Neuronal stem cell (in vitro differentiated cells): ENCODE results near the gene DMGDH.

Experiments
- DNase-seq: peaks from one replicate; pipeline ENCODE4 v3.0.0-alpha.2; 2013; ENCODE audit warnings: low spot score
- H2AFZ ChIP-seq: one replicate; pipeline ENCODE4 v1.6.1; 2013; ENCODE audit warnings: mild to moderate bottlenecking, low read length, inconsistent platforms
- H2AK5ac ChIP-seq: 2 replicates; pipeline ENCODE4 v1.6.1; 2013; ENCODE audit warnings: low read depth, mild to moderate bottlenecking, inconsistent platforms, low read length, moderate library complexity, mixed read lengths
- H2BK120ac ChIP-seq: 2 replicates; pipeline ENCODE4 v1.6.1; 2013; ENCODE audit warnings: low read depth, mild to moderate bottlenecking, inconsistent platforms, low read length, moderate library complexity, mixed read lengths
- H2BK12ac ChIP-seq: one replicate; pipeline ENCODE4 v1.6.1; 2013; ENCODE audit warnings: low read length, inconsistent platforms
- H2BK15ac ChIP-seq: 2 replicates; pipeline ENCODE4 v1.6.1; 2013; ENCODE audit warnings: mild to moderate bottlenecking, low read length, inconsistent platforms, mixed read lengths
- H2BK5ac ChIP-seq: one replicate; pipeline ENCODE4 v1.6.1; 2013; ENCODE audit warnings: inconsistent platforms, mild to moderate bottlenecking, low read length, moderate library complexity
- H3K14ac ChIP-seq: one replicate; pipeline ENCODE4 v1.6.1; 2013; ENCODE audit warnings: low read length, inconsistent platforms
- H3K18ac ChIP-seq: 2 replicates; pipeline ENCODE4 v1.6.1; 2013; ENCODE audit warnings: low read length, inconsistent platforms
- H3K23ac ChIP-seq: 2 replicates; pipeline ENCODE4 v1.6.1; 2013; ENCODE audit warnings: low read depth, mild to moderate bottlenecking, mixed read lengths, low read length, inconsistent platforms; ENCODE audit not compliant: poor library complexity
- H3K27ac ChIP-seq: replicated peaks from 3 replicates; pipeline ENCODE4 v1.5.1; 2013; ENCODE audit warnings: low read length, inconsistent platforms
- H3K27me3 ChIP-seq, 3 experiments: 2 replicates each; pipeline ENCODE4 v1.6.1; 2013; ENCODE audit warnings: low read length in 3 of 3, mild to moderate bottlenecking in 2 of 3, inconsistent platforms in 1 of 3, low read depth in 1 of 3, mixed read lengths in 1 of 3, moderate library complexity in 1 of 3; ENCODE audit not compliant: control insufficient read depth in 3 of 3, insufficient read depth in 3 of 3
- H3K36me3 ChIP-seq, 2 donors: replicated peaks in 1 of 2; 2 replicates each; pipeline ENCODE4 v1.6.1; 2013; ENCODE audit warnings: low read length in 2 of 2; ENCODE audit not compliant: control insufficient read depth in 2 of 2, insufficient read depth in 2 of 2
- H3K4ac ChIP-seq: 2 replicates; pipeline ENCODE4 v1.6.1; 2013; ENCODE audit warnings: inconsistent platforms, mild to moderate bottlenecking, low read length, moderate library complexity
- H3K4me1 ChIP-seq, 2 donors: 1 replicate in 1 of 2; 2 replicates in 1 of 2; pipeline ENCODE4 v1.6.1; 2013; ENCODE audit warnings: low read length in 2 of 2, low read depth in 1 of 2; ENCODE audit not compliant: control insufficient read depth in 2 of 2, insufficient read depth in 1 of 2
- H3K4me2 ChIP-seq: one replicate; pipeline ENCODE4 v1.6.1; 2013; ENCODE audit warnings: mild to moderate bottlenecking, low read length, inconsistent platforms; ENCODE audit not compliant: insufficient read depth, poor library complexity, severe bottlenecking
- H3K4me3 ChIP-seq, 2 donors: 2 replicates each; pipeline ENCODE4 v1.5.1; 2013; ENCODE audit warnings: low read length in 2 of 2, mild to moderate bottlenecking in 2 of 2, inconsistent platforms in 1 of 2, moderate library complexity in 1 of 2
- H3K79me1 ChIP-seq: one replicate; pipeline ENCODE4 v1.6.1; 2013; ENCODE audit warnings: low read depth, mild to moderate bottlenecking, inconsistent platforms, low read length, moderate library complexity
- H3K9ac ChIP-seq: one replicate; pipeline ENCODE4 v1.6.1; 2013; ENCODE audit warnings: mild to moderate bottlenecking, low read depth, low read length, inconsistent platforms; ENCODE audit not compliant: poor library complexity
- H3K9me3 ChIP-seq, 2 donors: replicated peaks in 1 of 2; 2 replicates each; pipeline versions ENCODE3 to v1.6.1; 2013; ENCODE audit warnings: low read length in 2 of 2, mild to moderate bottlenecking in 2 of 2, inconsistent platforms in 1 of 2, low read depth in 1 of 2, mixed read lengths in 1 of 2, moderate library complexity in 1 of 2; ENCODE audit not compliant: control insufficient read depth in 2 of 2, insufficient read depth in 1 of 2
- H4K8ac ChIP-seq: one replicate; pipeline ENCODE4 v1.6.1; 2013; ENCODE audit warnings: low read depth, mild to moderate bottlenecking, inconsistent platforms, low read length, moderate library complexity
- H4K91ac ChIP-seq: one replicate; pipeline ENCODE4 v1.6.1; 2013; ENCODE audit warnings: low read length, low read depth, mild to moderate bottlenecking, inconsistent platforms; ENCODE audit not compliant: poor library complexity
- WGBS, 2 donors: extraction: QIAGEN DNeasy Blood & Tissue Kit; methylation state at CpG; one replicate each; pipeline ENCODE4 v1.1.7; 2013; ENCODE audit warnings: missing lambda C conversion rate in 2 of 2, mixed read lengths in 1 of 2; ENCODE audit not compliant: insufficient read length in 2 of 2, insufficient replicate concordance in 1 of 2; ENCODE audit errors: extremely low coverage in 2 of 2; 5-methylcytosine and 5-hydroxymethylcytosine counted together

The DMGDH gene

DNA sequence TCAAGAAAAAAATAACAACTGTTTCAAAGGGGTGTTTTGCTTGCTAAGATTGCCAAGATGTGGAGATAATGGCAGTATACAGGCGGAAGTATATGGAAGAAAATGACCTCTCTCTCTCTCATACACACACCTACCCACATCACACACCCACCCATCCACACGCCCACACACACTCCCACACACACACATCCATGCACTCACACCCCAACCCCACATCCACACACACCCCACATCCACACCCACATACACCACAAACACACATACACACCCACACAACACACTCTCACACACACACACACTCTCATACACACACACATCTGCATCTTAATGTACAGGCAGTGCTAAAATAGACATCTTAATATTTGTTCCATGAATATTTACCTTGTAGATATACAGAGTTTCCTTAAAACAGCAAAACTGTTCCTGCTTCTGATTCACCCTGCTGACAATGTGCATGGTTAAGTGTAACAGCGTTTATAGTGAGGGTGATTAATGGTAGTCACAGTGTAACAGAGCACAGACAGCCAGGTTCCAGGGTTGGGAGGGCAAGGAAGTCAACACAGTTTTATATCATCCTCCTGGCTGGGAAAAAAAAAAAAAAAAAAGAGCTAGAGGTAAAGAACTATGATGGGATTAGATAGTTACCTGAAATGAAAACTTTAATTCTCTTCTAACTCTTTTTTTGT is 8.3 kb upstream of the DMGDH start:
- no peak overlapping the region for H2AK5ac ChIP-seq
- no peak overlapping the region for H3K4ac ChIP-seq
- no peaks in the 10 kb centered on the region for H3K79me1 ChIP-seq
- H3K9me3 ChIP-seq: peaks cover 0 to 3% of the 10 kb centered on the region in 2 donors
- no peak overlapping the region for H3K4me3 ChIP-seq
- H2BK120ac ChIP-seq: no peak overlapping the region
- H3K4me1 ChIP-seq: no peaks in the 10 kb centered on the region
- DNase-seq: no peak
- no peak overlapping the region for H2BK5ac ChIP-seq
- H3K27me3 ChIP-seq: peaks cover 0 to 3% (median 0%) of the 10 kb centered on the region in 3 experiments
- no peak overlapping the region for H3K9ac ChIP-seq
- H2AFZ ChIP-seq: no peak overlapping the region
- no peak overlapping the region for H3K14ac ChIP-seq
- no peak overlapping the region for H3K4me2 ChIP-seq
- H2BK15ac ChIP-seq: no peak overlapping the region
- no peak overlapping the region for H2BK12ac ChIP-seq
- H3K27ac ChIP-seq: no peak overlapping the region
- no peak overlapping the region for H4K8ac ChIP-seq
- H4K91ac ChIP-seq: no peak overlapping the region
- H3K36me3 ChIP-seq: no peaks in the 10 kb centered on the region
- no peak overlapping the region for H3K23ac ChIP-seq
- H3K18ac ChIP-seq: no peak overlapping the region
- no CpG with 5 or more reads among the region's 3 CpGs for WGBS, 2 donors

GRCh38 chr5:79076819-79077218 is 7.3 kb upstream of the DMGDH start:
- H3K18ac ChIP-seq: no peak overlapping the region
- no peak overlapping the region for H3K4me2 ChIP-seq
- no peak overlapping the region for H2AK5ac ChIP-seq
- H2BK120ac ChIP-seq: no peak overlapping the region
- no peak overlapping the region for H4K8ac ChIP-seq
- no peak overlapping the region for H3K14ac ChIP-seq
- no peak overlapping the region for H3K4ac ChIP-seq
- peaks cover 0 to 3% (median 0%) of the 10 kb centered on the region in 3 experiments for H3K27me3 ChIP-seq
- no peaks in the 10 kb centered on the region for H3K36me3 ChIP-seq
- H3K9me3 ChIP-seq: peaks cover 0 to 3% of the 10 kb centered on the region in 2 donors
- no peak overlapping the region for H2BK5ac ChIP-seq
- no peak overlapping the region for H4K91ac ChIP-seq
- DNase-seq: no peak
- no peak overlapping the region for H2AFZ ChIP-seq
- H2BK12ac ChIP-seq: no peak overlapping the region
- H2BK15ac ChIP-seq: no peak overlapping the region
- no peaks in the 10 kb centered on the region for H3K79me1 ChIP-seq
- WGBS, 2 donors: no CpG with 5 or more reads among the region's 4 CpGs
- H3K4me3 ChIP-seq: no peak overlapping the region
- H3K27ac ChIP-seq: no peak overlapping the region
- H3K9ac ChIP-seq: no peak overlapping the region
- H3K4me1 ChIP-seq: no peaks in the 10 kb centered on the region
- H3K23ac ChIP-seq: no peak overlapping the region

DNA sequence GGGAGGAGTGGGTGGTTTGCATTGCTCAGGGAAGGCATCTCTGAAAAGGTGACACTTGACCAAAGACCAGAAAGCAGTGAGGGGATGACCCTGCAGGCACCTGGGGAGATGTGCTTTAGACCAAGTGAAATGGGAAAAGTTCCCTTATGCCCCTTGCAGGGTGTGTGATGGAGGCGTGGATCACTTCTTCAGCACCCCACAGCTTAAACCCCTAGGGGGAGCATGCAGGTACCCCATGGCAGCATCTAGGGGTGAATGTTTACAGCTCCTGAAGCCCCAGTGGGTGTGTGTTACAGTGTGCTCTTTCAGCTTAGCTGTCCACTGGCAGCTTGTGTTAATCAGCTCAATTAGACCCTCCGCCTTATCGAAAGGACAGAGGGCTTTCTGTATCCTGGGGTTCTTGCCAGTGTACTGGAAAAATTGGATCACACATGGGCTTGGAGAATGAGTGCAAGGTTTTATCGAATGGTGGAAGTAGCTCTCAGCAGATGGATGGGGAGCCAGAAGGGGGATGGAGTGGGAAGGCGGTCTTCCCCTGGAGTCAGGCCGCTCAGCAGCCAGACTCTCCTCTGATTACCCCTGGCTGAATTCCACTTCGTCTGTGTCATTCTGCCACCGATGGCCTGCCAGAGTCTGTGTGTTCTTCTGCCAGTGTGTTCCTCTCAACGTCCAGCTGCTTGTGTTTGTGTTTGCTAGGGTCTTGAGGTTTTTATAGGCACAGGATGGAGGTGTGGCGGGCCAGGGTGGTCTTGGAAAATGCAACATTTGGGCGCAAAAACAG is 6.4 kb upstream of the DMGDH start:
- Histone ChIP-seq H3K9me3 (peaks cover 0 to 3% of the 10 kb centered on the region in 2 donors), H2BK12ac (no peak overlapping the region), H3K36me3 (no peaks in the 10 kb centered on the region), H3K4ac (no peak overlapping the region), H2BK120ac (no peak overlapping the region), H3K27ac (no peak overlapping the region), H4K91ac (no peak overlapping the region), H4K8ac (no peak overlapping the region), H2AFZ (no peak overlapping the region), H3K79me1 (no peaks in the 10 kb centered on the region), H2BK5ac (no peak overlapping the region), H3K4me1 (no peaks in the 10 kb centered on the region), H3K4me3 (peak overlapping the region in 1 of 2 donors; percentile 32), H3K18ac (no peak overlapping the region), H3K23ac (no peak overlapping the region), H3K9ac (no peak overlapping the region), H2BK15ac (no peak overlapping the region), H3K27me3 (peaks cover 0 to 3% (median 0%) of the 10 kb centered on the region in 3 experiments), H2AK5ac (no peak overlapping the region), H3K14ac (no peak overlapping the region), H3K4me2 (no peak overlapping the region)
- WGBS, 2 donors: no CpG with 5 or more reads among the region's 11 CpGs
- DNase-seq: no peak

GRCh38 chr5:79074641-79075040 is 5.2 kb upstream of the DMGDH start:
- peaks cover 0 to 3% (median 0%) of the 10 kb centered on the region in 3 experiments for H3K27me3 ChIP-seq
- H3K18ac ChIP-seq: no peak overlapping the region
- no peak overlapping the region for H2BK12ac ChIP-seq
- H3K4ac ChIP-seq: no peak overlapping the region
- no peak overlapping the region for H3K23ac ChIP-seq
- no peak overlapping the region for H2BK15ac ChIP-seq
- no peak overlapping the region for H2AK5ac ChIP-seq
- H4K8ac ChIP-seq: no peak overlapping the region
- H4K91ac ChIP-seq: no peak overlapping the region
- no peak for DNase-seq
- no peaks in the 10 kb centered on the region for H3K79me1 ChIP-seq
- no peaks in the 10 kb centered on the region for H3K4me1 ChIP-seq
- peaks cover 0 to 7% of the 10 kb centered on the region in 2 donors for H3K9me3 ChIP-seq
- H2BK120ac ChIP-seq: no peak overlapping the region
- no CpG with 5 or more reads among the region's 6 CpGs for WGBS, 2 donors
- no peak overlapping the region for H2AFZ ChIP-seq
- H3K4me3 ChIP-seq: no peak overlapping the region
- H2BK5ac ChIP-seq: no peak overlapping the region
- H3K14ac ChIP-seq: no peak overlapping the region
- H3K9ac ChIP-seq: no peak overlapping the region
- H3K4me2 ChIP-seq: no peak overlapping the region
- no peaks in the 10 kb centered on the region for H3K36me3 ChIP-seq
- H3K27ac ChIP-seq: no peak overlapping the region
